ENCODE measurements around the gene PBLD. TPM values are rescaled to one million over a fixed set of nuclear protein-coding genes. Genes with fewer than 3 reads are reported as not detected.

PBLD gene
- polyA plus RNA-seq, 1 donor from 2014 or later: 6.7 TPM

DNA sequence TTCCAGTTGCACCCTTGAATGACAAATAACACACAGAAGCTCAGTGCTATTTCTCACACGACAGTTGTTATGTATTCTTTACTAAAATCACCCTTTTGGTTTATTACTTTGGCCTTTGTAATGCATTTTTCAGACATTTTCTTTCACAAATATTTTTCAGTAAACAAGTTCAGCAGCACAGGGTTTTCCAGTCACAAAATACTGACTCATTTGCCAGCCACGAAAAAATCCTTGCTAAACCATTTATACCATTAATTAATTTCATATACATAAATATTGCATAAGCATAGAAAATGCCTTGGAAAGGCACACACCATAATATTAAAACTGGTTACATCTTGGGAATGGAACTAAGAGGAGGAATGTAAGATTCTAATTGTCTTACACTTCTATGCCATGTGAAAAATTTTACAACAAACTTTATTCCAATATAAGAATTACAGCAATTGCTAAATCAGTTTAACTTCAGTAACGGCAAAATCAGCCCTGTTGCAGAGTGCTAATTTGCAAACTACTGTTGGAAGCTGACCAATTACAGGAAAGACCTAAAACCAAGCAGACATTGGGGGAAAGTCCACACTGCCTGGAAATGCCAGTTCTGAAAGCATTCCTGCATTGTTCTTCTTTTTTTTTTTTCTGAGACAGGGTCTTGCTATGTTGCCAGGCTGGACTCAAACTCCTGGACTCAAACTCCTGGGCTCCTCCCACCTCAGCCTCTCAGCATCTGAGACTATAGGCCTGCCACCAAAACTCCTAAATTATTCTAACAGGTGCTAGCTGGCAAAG is 31.6 kb upstream of the PBLD start:
- Histone ChIP-seq H3K9me2 (ENCODE audit: insufficient read depth, low read length) (no peaks in the 10 kb centered on the region), H3K9ac (ENCODE audit: low read length) (no peak overlapping the region), H3K9me3 (ENCODE audit: low read length) (no peaks in the 10 kb centered on the region), H3K27ac (ENCODE audit: low read length) (no peak overlapping the region), H4K20me1 (ENCODE audit: insufficient read depth) (no peaks in the 10 kb centered on the region), H2AFZ (ENCODE audit: low read depth, low read length) (no peak overlapping the region), H3K4me3 (ENCODE audit: low read length) (no peak overlapping the region), H3K27me3 (ENCODE audit: insufficient read depth, low read depth, low read length) (no peaks in the 10 kb centered on the region), H3K4me2 (ENCODE audit: low read length) (no peak overlapping the region), H3F3A (ENCODE audit: insufficient read depth, low read length, poor library complexity, severe bottlenecking) (no peaks in the 10 kb centered on the region), H3K79me2 (replicated peaks; ENCODE audit: insufficient read depth, low read length) (no peaks in the 10 kb centered on the region), H3K36me3 (ENCODE audit: insufficient read depth, low read length) (no peaks in the 10 kb centered on the region)
- TF ChIP-seq MXI1 (conservative IDR thresholded peaks at IDR 0.05; ENCODE audit: poor library complexity, severe bottlenecking) (no peak), RAD21 (conservative IDR thresholded peaks at IDR 0.05) (no peak), EP300 (conservative IDR thresholded peaks at IDR 0.05; ENCODE audit: poor library complexity, severe bottlenecking) (no peak), SMC3 (conservative IDR thresholded peaks at IDR 0.05; ENCODE audit: poor library complexity) (no peak), POLR2AphosphoS5 (IDR thresholded peaks at IDR 0.05) (no peak)
- TF ChIP-seq, protein P1, sequence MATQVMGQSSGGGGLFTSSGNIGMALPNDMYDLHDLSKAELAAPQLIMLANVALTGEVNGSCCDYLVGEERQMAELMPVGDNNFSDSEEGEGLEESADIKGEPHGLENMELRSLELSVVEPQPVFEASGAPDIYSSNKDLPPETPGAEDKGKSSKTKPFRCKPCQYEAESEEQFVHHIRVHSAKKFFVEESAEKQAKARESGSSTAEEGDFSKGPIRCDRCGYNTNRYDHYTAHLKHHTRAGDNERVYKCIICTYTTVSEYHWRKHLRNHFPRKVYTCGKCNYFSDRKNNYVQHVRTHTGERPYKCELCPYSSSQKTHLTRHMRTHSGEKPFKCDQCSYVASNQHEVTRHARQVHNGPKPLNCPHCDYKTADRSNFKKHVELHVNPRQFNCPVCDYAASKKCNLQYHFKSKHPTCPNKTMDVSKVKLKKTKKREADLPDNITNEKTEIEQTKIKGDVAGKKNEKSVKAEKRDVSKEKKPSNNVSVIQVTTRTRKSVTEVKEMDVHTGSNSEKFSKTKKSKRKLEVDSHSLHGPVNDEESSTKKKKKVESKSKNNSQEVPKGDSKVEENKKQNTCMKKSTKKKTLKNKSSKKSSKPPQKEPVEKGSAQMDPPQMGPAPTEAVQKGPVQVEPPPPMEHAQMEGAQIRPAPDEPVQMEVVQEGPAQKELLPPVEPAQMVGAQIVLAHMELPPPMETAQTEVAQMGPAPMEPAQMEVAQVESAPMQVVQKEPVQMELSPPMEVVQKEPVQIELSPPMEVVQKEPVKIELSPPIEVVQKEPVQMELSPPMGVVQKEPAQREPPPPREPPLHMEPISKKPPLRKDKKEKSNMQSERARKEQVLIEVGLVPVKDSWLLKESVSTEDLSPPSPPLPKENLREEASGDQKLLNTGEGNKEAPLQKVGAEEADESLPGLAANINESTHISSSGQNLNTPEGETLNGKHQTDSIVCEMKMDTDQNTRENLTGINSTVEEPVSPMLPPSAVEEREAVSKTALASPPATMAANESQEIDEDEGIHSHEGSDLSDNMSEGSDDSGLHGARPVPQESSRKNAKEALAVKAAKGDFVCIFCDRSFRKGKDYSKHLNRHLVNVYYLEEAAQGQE (IDR thresholded peaks at IDR 0.05; ENCODE audit: borderline replicate concordance): no peak

- H3K9ac ChIP-seq (ENCODE audit: low read length): no peak overlapping the region
- H2AFZ ChIP-seq (ENCODE audit: low read depth, low read length): no peak overlapping the region
- TF ChIP-seq TAF1 (IDR thresholded peaks at IDR 0.05; ENCODE audit: low read depth) (no peak), POLR2AphosphoS5 (IDR thresholded peaks at IDR 0.05) (no peak), RAD21 (conservative IDR thresholded peaks at IDR 0.05) (no peak), MXI1 (conservative IDR thresholded peaks at IDR 0.05; ENCODE audit: poor library complexity, severe bottlenecking) (no peak), EZH2 (IDR thresholded peaks at IDR 0.05; ENCODE audit: borderline replicate concordance, insufficient read depth, low read length, poor library complexity, severe bottlenecking) (no peak), SMC3 (conservative IDR thresholded peaks at IDR 0.05; ENCODE audit: poor library complexity) (no peak)
- TF ChIP-seq, protein P1 (IDR thresholded peaks at IDR 0.05; ENCODE audit: borderline replicate concordance): no peak
- no peaks in the 10 kb centered on the region for H3K27me3 ChIP-seq (ENCODE audit: insufficient read depth, low read depth, low read length)
- no peaks in the 10 kb centered on the region for H3K9me3 ChIP-seq (ENCODE audit: low read length)
- no peak overlapping the region for H3K27ac ChIP-seq (ENCODE audit: low read length)
- H3K4me3 ChIP-seq (ENCODE audit: low read length): no peak overlapping the region
- H3K36me3 ChIP-seq (ENCODE audit: insufficient read depth, low read length): no peaks in the 10 kb centered on the region
- H4K20me1 ChIP-seq (ENCODE audit: insufficient read depth): no peaks in the 10 kb centered on the region
- no peaks in the 10 kb centered on the region for H3K9me2 ChIP-seq (ENCODE audit: insufficient read depth, low read length)
- H3F3A ChIP-seq (ENCODE audit: insufficient read depth, low read length, poor library complexity, severe bottlenecking): no peaks in the 10 kb centered on the region
- H3K79me2 ChIP-seq (replicated peaks; ENCODE audit: insufficient read depth, low read length): no peaks in the 10 kb centered on the region
- H3K4me2 ChIP-seq (ENCODE audit: low read length): no peak overlapping the region
Measured at GRCh38 chr10:68362590-68362989, 29.9 kb upstream of the PBLD start.
